ENCODE data around the gene CNTNAP5. TPM values are rescaled to one million over a fixed set of nuclear protein-coding genes. Genes with fewer than 3 reads are reported as not detected.

CNTNAP5 gene
- total and polyA plus RNA-seq, 2 of the 4 experiments (the other 2 are of a cell fraction), result not detected

- Histone ChIP-seq H3K9me3 (ENCODE audit: control insufficient read depth, insufficient read depth, low read length) (no peaks in the 10 kb centered on the region), H2AK5ac (ENCODE audit: low read depth, low read length) (no peak overlapping the region), H3K9me1 (ENCODE audit: insufficient read depth, low read length) (no peaks in the 10 kb centered on the region), H3K9ac (ENCODE audit: low read depth, low read length) (no peak overlapping the region), H4K91ac (ENCODE audit: insufficient read depth, low read depth, low read length) (no peak overlapping the region), H4K5ac (ENCODE audit: low read depth, low read length) (no peak overlapping the region), H2BK120ac (ENCODE audit: low read depth, low read length) (no peak overlapping the region), H3K36me3 (ENCODE audit: control insufficient read depth, insufficient read depth, low read length) (no peaks in the 10 kb centered on the region), H2BK15ac (ENCODE audit: low read depth, low read length) (no peak overlapping the region), H3K23ac (ENCODE audit: low read depth, low read length) (no peak overlapping the region), H3K27me3 (ENCODE audit: control insufficient read depth, insufficient read depth, low read length) (no peaks in the 10 kb centered on the region), H3K14ac (replicated peaks; ENCODE audit: low read depth, low read length) (no peak overlapping the region), H3K4ac (ENCODE audit: low read depth, low read length) (no peak overlapping the region), H2BK5ac (ENCODE audit: low read depth, low read length, poor library complexity, severe bottlenecking) (no peak overlapping the region), H3K4me3 (ENCODE audit: insufficient read depth, low read depth, low read length) (no peak overlapping the region), H3K18ac (ENCODE audit: low read depth, low read length) (no peak overlapping the region), H4K8ac (ENCODE audit: low read depth in 2 of 2, low read length in 2 of 2) (no peak overlapping the region), H3K4me1 (ENCODE audit: control insufficient read depth, insufficient read depth, low read length) (no peaks in the 10 kb centered on the region), H3K4me2 (ENCODE audit: low read depth, low read length) (no peak overlapping the region; the same call in 1 of the 2 replicates), H4K20me1 (ENCODE audit: insufficient read depth, low read length) (no peaks in the 10 kb centered on the region), H2AK9ac (replicated peaks; ENCODE audit: low read depth, low read length, poor library complexity) (no peak overlapping the region), H3K56ac (ENCODE audit: extremely low read depth, insufficient read depth, low read length) (no peak overlapping the region), H3K79me1 (ENCODE audit: low read depth in 1 of 2, low read length in 2 of 2) (no peaks in the 10 kb centered on the region), H2AFZ (replicated peaks; ENCODE audit: low read length, poor library complexity) (no peak overlapping the region), H2BK20ac (ENCODE audit: low read depth, low read length) (no peak overlapping the region), H3K27ac (ENCODE audit: insufficient read depth, low read length) (no peak overlapping the region)
- in situ Hi-C loops (cut with MboI; ENCODE audit: low sequenced_read_pairs) (no loop called here), intact Hi-C loops (cut with micrococcal nuclease) (no loop called here), dilution Hi-C loops (cut with HindIII; ENCODE audit: low sequenced_read_pairs, unreplicated experiment) (no loop called here)
- TF ChIP-seq FOS (IDR thresholded peaks at IDR 0.05; ENCODE audit: low read depth, low read length) (no peak), RAD21 (IDR thresholded peaks at IDR 0.05; ENCODE audit: low read length) (no peak), RFX5 (IDR thresholded peaks at IDR 0.05; ENCODE audit: low read depth, low read length) (no peak), NFE2L2 (IDR thresholded peaks at IDR 0.05; ENCODE audit: low read depth, low read length) (no peak), BHLHE40 (IDR thresholded peaks at IDR 0.05; ENCODE audit: low read depth, low read length) (no peak), CHD1 (IDR thresholded peaks at IDR 0.05; ENCODE audit: low read depth, low read length) (no peak), ELK1 (IDR thresholded peaks at IDR 0.05; ENCODE audit: borderline replicate concordance, low read depth, low read length) (no peak), CTCF (conservative IDR thresholded peaks at IDR 0.05; ENCODE audit: low read depth, low read length) (no peak), SMC3 (IDR thresholded peaks at IDR 0.05; ENCODE audit: low read depth, low read length) (no peak), MAFK (IDR thresholded peaks at IDR 0.05; ENCODE audit: low read depth, low read length) (no peak), RCOR1 (IDR thresholded peaks at IDR 0.05; ENCODE audit: insufficient replicate concordance, low read length) (no peak), CEBPB (IDR thresholded peaks at IDR 0.05; ENCODE audit: low read depth, low read length) (no peak), MAZ (IDR thresholded peaks at IDR 0.05; ENCODE audit: borderline replicate concordance, low read depth, low read length) (no peak), MXI1 (IDR thresholded peaks at IDR 0.05; ENCODE audit: borderline replicate concordance, low read depth, low read length) (no peak), POLR2A (IDR thresholded peaks at IDR 0.05; ENCODE audit: low read depth, low read length) (no peak)
- ChIA-PET CTCF (no interaction called here), POLR2A (ENCODE audit: unreplicated experiment) (no interaction called here)
- no peak for DNase-seq
- no TSS peak for BruUV-seq (replicated peaks)
- no peak for ATAC-seq (ENCODE audit: low read depth)
Observed at GRCh38 chr2:124702777-124703176, 677.7 kb downstream of the CNTNAP5 start.

All from IMR-90 (cell line).